Mesenteric fat pad (tissue), 1 donor: ENCODE results near the gene TNF. TPM values are rescaled to one million over a fixed set of nuclear protein-coding genes. Genes with fewer than 3 reads are reported as not detected.
A peak's percentile ranks its signal among the peaks of the same experiment; 100 is the strongest.
"Not testable (repeated sequence)": the region's sequence is repeated elsewhere in the genome, so short reads cannot be mapped to it uniquely, and the experiment has no call there.

ENCODE experiments used
- DNase-seq: peaks from one replicate; pipeline ENCODE4 v3.0.0-alpha.2; 2020; ENCODE audit warnings: low spot score
- total RNA-seq: library from RNA; stranded (reverse); fragmentation: NEBNext Ultra II Directional; extraction: Animal tissue kit (Norgen Biotek cat#: 25700); gene quantifications from one replicate; pipeline ENCODE4 v1.2.1, GENCODE V29; 2021
- donor health status: DM: yes; HTN: yes; CAD: no.

The TNF gene
- total RNA-seq, 1 donor from 2014 or later = 1.2 TPM

- no peak for DNase-seq
Measured at GRCh38 chr6:31586599-31587281, 11.4 kb downstream of the TNF start.

- no peak for DNase-seq
Measured at GRCh38 chr6:31587791-31588777, 12.7 kb downstream of the TNF start.

- no peak for DNase-seq
Measured at GRCh38 chr6:31588871-31589650, 13.7 kb downstream of the TNF start.

- not testable (repeated sequence) for DNase-seq
Measured at GRCh38 chr6:31590691-31591090, 15.3 kb downstream of the TNF start.

- no peak for DNase-seq
Measured at GRCh38 chr6:31592396-31592771, 17.0 kb downstream of the TNF start.

- DNase-seq = no peak
Measured at GRCh38 chr6:31597006-31597405, 21.6 kb downstream of the TNF start.

- no peak for DNase-seq
Measured at GRCh38 chr6:31607317-31607716, 32.0 kb downstream of the TNF start.

- DNase-seq = no peak
Measured at GRCh38 chr6:31609519-31610406, 34.4 kb downstream of the TNF start.

GRCh38 chr6:31610968-31611367 is 35.6 kb downstream of the TNF start:
- no peak for DNase-seq

- no peak for DNase-seq
Measured at GRCh38 chr6:31614075-31614619, 38.8 kb downstream of the TNF start.

- no peak for DNase-seq
Measured at GRCh38 chr6:31614684-31615578, 39.6 kb downstream of the TNF start, which contains the start of gene AIF1. AIF1 (plus strand) TSS chr6:31615234; CDS start chr6:31615330, 96 bp downstream.

GRCh38 chr6:31615748-31616147 is 40.4 kb downstream of the TNF start:
- DNase-seq = no peak

GRCh38 chr6:31617010-31617409 is 41.6 kb downstream of the TNF start:
- DNase-seq = no peak

GRCh38 chr6:31619805-31620585 is 44.6 kb downstream of the TNF start:
- DNase-seq = peak; percentile 99

- peak; percentile 97 for DNase-seq
Measured at GRCh38 chr6:31620586-31621319, 45.4 kb downstream of the TNF start, which contains the start of gene PRRC2A. PRRC2A (plus strand) TSS chr6:31620715; CDS start chr6:31622790, 2,075 bp downstream.

GRCh38 chr6:31621320-31621939 is 46.1 kb downstream of the TNF start:
- DNase-seq = no peak

- DNase-seq = no peak
Measured at GRCh38 chr6:31621991-31622390, 46.6 kb downstream of the TNF start.
